ENCODE data around the gene ZNF439. TPM values are rescaled to one million over a fixed set of nuclear protein-coding genes. Genes with fewer than 3 reads are reported as not detected.
"Not testable (repeated sequence)": the region's sequence is repeated elsewhere in the genome, so short reads cannot be mapped to it uniquely, and the experiment has no call there.

Gene ZNF439
- total RNA-seq, 1 experiment from 2014 or later, result 0.71 TPM

- TF ChIP-seq CTCF (IDR thresholded peaks at IDR 0.05; ENCODE audit: unreplicated experiment), result no peak
- Mint-ChIP-seq H3K27ac (ENCODE audit: unreplicated experiment) (no peak overlapping the region), H3K4me1 (ENCODE audit: low read depth, unreplicated experiment) (no peaks in the 10 kb centered on the region), H3K27me3 (ENCODE audit: unreplicated experiment) (no peaks in the 10 kb centered on the region), H3K4me3 (ENCODE audit: low read depth, unreplicated experiment) (no peak overlapping the region), H3K36me3 (ENCODE audit: insufficient read depth, unreplicated experiment) (no peaks in the 10 kb centered on the region), H3K9me3 (ENCODE audit: low read depth, unreplicated experiment) (peaks cover 9% of the 10 kb centered on the region)
- BruUV-seq (replicated peaks), result no TSS peak
- CTCF ChIA-PET, result no interaction called here
- DNase-seq, result no peak
- intact Hi-C loops (cut with micrococcal nuclease; ENCODE audit: unreplicated experiment), result no loop called here
These were observed 53.7 kb downstream of the ZNF439 start for GRCh38 chr19:11902228-11902627.

- Mint-ChIP-seq H3K27ac (ENCODE audit: unreplicated experiment) (no peak overlapping the region), H3K4me1 (ENCODE audit: low read depth, unreplicated experiment) (no peaks in the 10 kb centered on the region), H3K4me3 (ENCODE audit: low read depth, unreplicated experiment) (no peak overlapping the region), H3K27me3 (ENCODE audit: unreplicated experiment) (no peaks in the 10 kb centered on the region), H3K36me3 (ENCODE audit: insufficient read depth, unreplicated experiment) (peaks cover 4% of the 10 kb centered on the region), H3K9me3 (ENCODE audit: low read depth, unreplicated experiment) (peaks cover 11% of the 10 kb centered on the region)
- no peak for TF ChIP-seq CTCF (IDR thresholded peaks at IDR 0.05; ENCODE audit: unreplicated experiment)
- DNase-seq, result no peak
- intact Hi-C loops (cut with micrococcal nuclease; ENCODE audit: unreplicated experiment), result no loop called here
- no TSS peak for BruUV-seq (replicated peaks)
- CTCF ChIA-PET, result no interaction called here
These were observed 57.4 kb downstream of the ZNF439 start for GRCh38 chr19:11905928-11906327.

GRCh38 chr19:11911937-11912336 lies 63.4 kb downstream of the ZNF439 start:
- DNase-seq; intact Hi-C loops (cut with micrococcal nuclease; ENCODE audit: unreplicated experiment); H3K4me1 Mint-ChIP-seq (ENCODE audit: low read depth, unreplicated experiment); BruUV-seq (replicated peaks); H3K27me3 Mint-ChIP-seq (ENCODE audit: unreplicated experiment); CTCF ChIA-PET; H3K36me3 Mint-ChIP-seq (ENCODE audit: insufficient read depth, unreplicated experiment); H3K9me3 Mint-ChIP-seq (ENCODE audit: low read depth, unreplicated experiment); H3K4me3 Mint-ChIP-seq (ENCODE audit: low read depth, unreplicated experiment); H3K27ac Mint-ChIP-seq (ENCODE audit: unreplicated experiment): not testable (repeated sequence)

GRCh38 chr19:11914417-11915051 lies 66.0 kb downstream of the ZNF439 start:
- CTCF ChIA-PET; DNase-seq; BruUV-seq (replicated peaks); H3K27me3 Mint-ChIP-seq (ENCODE audit: unreplicated experiment); intact Hi-C loops (cut with micrococcal nuclease; ENCODE audit: unreplicated experiment); H3K4me1 Mint-ChIP-seq (ENCODE audit: low read depth, unreplicated experiment); H3K27ac Mint-ChIP-seq (ENCODE audit: unreplicated experiment); H3K9me3 Mint-ChIP-seq (ENCODE audit: low read depth, unreplicated experiment); H3K4me3 Mint-ChIP-seq (ENCODE audit: low read depth, unreplicated experiment); H3K36me3 Mint-ChIP-seq (ENCODE audit: insufficient read depth, unreplicated experiment): not testable (repeated sequence)

Other genes starting within 250 kb of the ZNF439 start
- gene ZNF823, start 109.8 kb upstream of the ZNF439 start, total RNA-seq (2022), result 7.4 and 7.9 TPM in 2 replicates
- 2.5 and 3.4 TPM in 2 replicates for gene ZNF441, start 81.7 kb upstream of the ZNF439 start, total RNA-seq (2022)
- gene ZNF491, start 50.2 kb upstream of the ZNF439 start, total RNA-seq (2022), result 0.24 and 0.92 TPM in 2 replicates
- 14.4 and 21.2 TPM in 2 replicates for gene ZNF440, start 34.5 kb upstream of the ZNF439 start, total RNA-seq (2022)
- 9.4 and 10.3 TPM in 2 replicates for gene ZNF69, start 39.1 kb downstream of the ZNF439 start, total RNA-seq (2022)
- gene ZNF700, start 76.4 kb downstream of the ZNF439 start, total RNA-seq (2022), result 11.4 and 11.7 TPM in 2 replicates
- 1.7 and 2.0 TPM in 2 replicates for gene ZNF763, start 116.3 kb downstream of the ZNF439 start, total RNA-seq (2022)
- 3.0 and 3.7 TPM in 2 replicates for gene ZNF433, start 187.0 kb downstream of the ZNF439 start, total RNA-seq (2022)
- gene ZNF878, start 204.2 kb downstream of the ZNF439 start, total RNA-seq (2022), result 0.49 and 0.66 TPM in 2 replicates
- not detected in 2 replicates for gene ZNF844, start 216.0 kb downstream of the ZNF439 start, total RNA-seq (2022)